ENCODE data around the gene RPS27A. TPM values are rescaled to one million over a fixed set of nuclear protein-coding genes. Genes with fewer than 3 reads are reported as not detected.
"Not testable (repeated sequence)": the region's sequence is repeated elsewhere in the genome, so short reads cannot be mapped to it uniquely, and the experiment has no call there.

RPS27A gene
- total RNA-seq, 2 donors from 2014 or later, result 665 to 1,633 TPM

DNA sequence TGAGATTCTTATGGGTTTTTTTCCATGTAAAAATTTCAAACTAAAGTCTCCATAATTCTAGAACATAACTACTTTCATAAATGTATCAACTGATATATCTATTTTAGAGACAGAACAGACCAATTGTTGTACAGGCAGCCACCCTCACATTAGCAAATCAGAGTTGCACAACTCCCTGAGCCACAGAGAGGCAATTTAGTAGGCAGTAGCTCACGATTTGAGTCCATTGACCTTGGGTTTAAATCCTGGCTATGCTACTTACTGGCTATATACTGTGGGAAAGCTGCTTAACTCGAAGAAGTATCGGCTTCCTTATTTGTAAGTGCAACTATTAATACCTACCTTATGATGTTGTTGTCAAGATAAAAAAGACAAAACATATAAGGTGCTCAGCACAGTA, 20.3 kb downstream of the RPS27A start:
- Histone ChIP-seq H3K4me1 (replicated peaks) (no peaks in the 10 kb centered on the region), H3K36me3 (peaks cover 0 to 3% of the 10 kb centered on the region in 2 donors), H3K27me3 (replicated peaks; ENCODE audit: insufficient read depth) (no peaks in the 10 kb centered on the region), H3K4me3 (no peak overlapping the region), H3K27ac (no peak overlapping the region), H3K9me3 (no peaks in the 10 kb centered on the region)
- WGBS, result 96% methylated on average over 3 of the region's 3 CpGs
- intact Hi-C loops (cut with DNase I), result no loop called here
- DNase-seq (ENCODE audit: low spot score), result no peak
- TF ChIP-seq POLR2AphosphoS5 (IDR thresholded peaks at IDR 0.05) (no peak), POLR2A (IDR thresholded peaks at IDR 0.05) (no peak)
- TF ChIP-seq, protein P1, sequence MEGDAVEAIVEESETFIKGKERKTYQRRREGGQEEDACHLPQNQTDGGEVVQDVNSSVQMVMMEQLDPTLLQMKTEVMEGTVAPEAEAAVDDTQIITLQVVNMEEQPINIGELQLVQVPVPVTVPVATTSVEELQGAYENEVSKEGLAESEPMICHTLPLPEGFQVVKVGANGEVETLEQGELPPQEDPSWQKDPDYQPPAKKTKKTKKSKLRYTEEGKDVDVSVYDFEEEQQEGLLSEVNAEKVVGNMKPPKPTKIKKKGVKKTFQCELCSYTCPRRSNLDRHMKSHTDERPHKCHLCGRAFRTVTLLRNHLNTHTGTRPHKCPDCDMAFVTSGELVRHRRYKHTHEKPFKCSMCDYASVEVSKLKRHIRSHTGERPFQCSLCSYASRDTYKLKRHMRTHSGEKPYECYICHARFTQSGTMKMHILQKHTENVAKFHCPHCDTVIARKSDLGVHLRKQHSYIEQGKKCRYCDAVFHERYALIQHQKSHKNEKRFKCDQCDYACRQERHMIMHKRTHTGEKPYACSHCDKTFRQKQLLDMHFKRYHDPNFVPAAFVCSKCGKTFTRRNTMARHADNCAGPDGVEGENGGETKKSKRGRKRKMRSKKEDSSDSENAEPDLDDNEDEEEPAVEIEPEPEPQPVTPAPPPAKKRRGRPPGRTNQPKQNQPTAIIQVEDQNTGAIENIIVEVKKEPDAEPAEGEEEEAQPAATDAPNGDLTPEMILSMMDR (IDR thresholded peaks at IDR 0.05), result no peak

DNA sequence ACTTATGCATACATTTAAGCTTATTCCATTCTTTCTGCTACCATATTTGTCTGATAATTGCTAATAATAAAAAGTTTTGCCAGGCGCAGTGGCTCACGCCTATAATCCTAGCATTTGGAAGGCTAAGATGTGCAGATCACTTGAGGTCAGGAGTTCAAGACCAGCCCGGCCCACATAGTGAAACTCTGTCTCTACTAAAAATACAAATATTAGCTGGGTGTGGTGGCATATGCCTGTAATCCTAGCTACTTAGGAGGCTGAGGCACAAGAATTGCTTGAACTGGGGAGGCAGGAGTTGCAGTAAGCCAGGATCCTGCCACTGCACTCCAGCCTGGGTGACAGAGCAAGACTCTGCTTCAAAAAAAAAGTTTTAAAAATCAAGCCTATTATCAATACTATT, 27.1 kb downstream of the RPS27A start:
- intact Hi-C loops (cut with DNase I); H3K4me3 ChIP-seq; H3K27ac ChIP-seq; H3K36me3 ChIP-seq; H3K4me1 ChIP-seq (replicated peaks); DNase-seq (ENCODE audit: low spot score); H3K9me3 ChIP-seq; H3K27me3 ChIP-seq (replicated peaks; ENCODE audit: insufficient read depth): not testable (repeated sequence)
- WGBS, result 88% methylated on average over 3 of the region's 3 CpGs

DNA sequence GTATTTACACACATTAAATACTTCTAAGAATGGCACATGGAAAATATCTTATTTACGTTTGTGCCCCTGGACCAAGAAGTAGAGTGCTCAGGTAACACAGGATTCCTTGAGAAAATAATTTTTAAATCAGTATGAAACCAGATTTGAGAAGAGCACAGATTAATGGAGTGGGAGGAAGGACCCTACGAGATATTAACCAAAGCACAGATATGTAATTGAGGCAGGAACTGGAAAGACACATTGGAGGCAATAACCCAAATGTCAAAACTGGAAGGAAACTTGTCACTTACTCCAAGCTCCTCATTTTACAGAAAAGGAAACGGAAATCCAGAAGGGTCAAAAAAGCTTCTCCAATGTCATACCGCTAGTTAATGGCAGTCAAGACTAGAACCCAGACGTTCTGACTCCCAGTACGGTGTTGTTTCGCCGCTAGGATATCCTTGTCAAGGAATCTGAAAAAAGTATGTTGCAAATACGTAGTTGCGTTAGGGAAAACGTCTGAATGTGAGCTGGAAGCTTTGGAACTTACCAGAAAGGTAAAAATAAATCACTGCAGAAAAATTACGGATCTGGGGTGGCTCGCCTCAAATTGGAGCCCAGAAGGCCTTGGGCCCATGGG, 35.9 kb downstream of the RPS27A start:
- no peak for DNase-seq (ENCODE audit: low spot score)
- H3K27ac ChIP-seq, result peak overlapping the region; percentile 79 to 81
- H3K4me1 ChIP-seq (replicated peaks), result no peaks in the 10 kb centered on the region
- H3K9me3 ChIP-seq, result no peaks in the 10 kb centered on the region
- peak overlapping the region; percentile 47 to 49 for H3K4me3 ChIP-seq
- no peaks in the 10 kb centered on the region for H3K36me3 ChIP-seq
- intact Hi-C loops (cut with DNase I), result loop anchor here (5.0 kb wide), 1 partner anchor 36 kb away; the partner anchor contains the start of genes CLHC1 and RPS27A
- TF ChIP-seq POLR2AphosphoS5 (IDR thresholded peaks at IDR 0.05), result no peak
- TF ChIP-seq POLR2A (IDR thresholded peaks at IDR 0.05), result no peak
- TF ChIP-seq, protein P1 (IDR thresholded peaks at IDR 0.05), result no peak
- no peaks in the 10 kb centered on the region for H3K27me3 ChIP-seq (replicated peaks; ENCODE audit: insufficient read depth)
- 13% methylated on average over 13 of the region's 13 CpGs for WGBS

DNA sequence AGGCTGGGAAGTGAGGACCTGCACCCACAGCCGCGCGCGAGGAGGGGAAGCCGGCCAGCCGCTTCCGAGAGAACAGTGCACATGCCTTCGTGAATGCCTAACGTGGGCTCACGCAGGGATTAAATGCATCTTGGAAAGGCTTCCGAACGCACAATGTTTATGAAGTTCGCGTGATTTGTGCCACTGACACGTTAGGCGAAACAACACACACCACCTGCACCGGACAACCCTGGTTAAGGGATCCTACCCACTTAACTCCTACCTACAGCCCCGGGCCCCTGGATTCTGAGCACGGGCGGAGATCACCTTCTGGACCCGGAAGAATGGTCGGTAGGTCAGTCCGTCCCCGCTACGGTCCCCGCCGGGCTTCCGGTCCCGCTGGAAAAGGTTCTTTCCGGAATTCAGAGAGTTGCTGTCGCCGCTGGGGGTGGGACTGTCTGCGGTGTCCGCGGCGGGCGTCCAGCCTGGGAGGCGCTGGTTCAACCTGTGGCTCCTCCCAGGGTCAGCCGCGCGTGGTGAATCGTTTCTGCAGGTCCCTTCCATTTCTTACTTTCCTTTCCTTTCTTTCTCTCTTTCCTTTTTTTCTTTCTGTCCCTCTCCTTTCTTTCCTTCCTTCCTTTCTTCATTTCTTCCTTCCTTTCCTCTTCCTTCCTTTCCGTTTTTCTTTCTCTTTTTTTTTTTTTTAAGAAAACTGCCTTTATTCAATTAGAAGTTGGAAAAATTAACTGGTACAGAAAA, 36.6 kb downstream of the RPS27A start, which contains the start of gene MTIF2:
TSS of gene MTIF2 (minus strand) at position 325 of the 738 bp plus-strand sequence. CDS start 5,373 bp downstream, outside the sequence.
- TF ChIP-seq, protein P1 (IDR thresholded peaks at IDR 0.05), result peak in 3 of 4 experiments; percentile 7 to 48 (median 24)
- TF ChIP-seq POLR2AphosphoS5 (IDR thresholded peaks at IDR 0.05) (peak; percentile 93), POLR2A (IDR thresholded peaks at IDR 0.05) (peak; percentile 41)
- intact Hi-C loops (cut with DNase I), result loop anchor here (5.0 kb wide), 1 partner anchor 37 kb away; the partner anchor contains the start of genes CLHC1 and RPS27A

DNA sequence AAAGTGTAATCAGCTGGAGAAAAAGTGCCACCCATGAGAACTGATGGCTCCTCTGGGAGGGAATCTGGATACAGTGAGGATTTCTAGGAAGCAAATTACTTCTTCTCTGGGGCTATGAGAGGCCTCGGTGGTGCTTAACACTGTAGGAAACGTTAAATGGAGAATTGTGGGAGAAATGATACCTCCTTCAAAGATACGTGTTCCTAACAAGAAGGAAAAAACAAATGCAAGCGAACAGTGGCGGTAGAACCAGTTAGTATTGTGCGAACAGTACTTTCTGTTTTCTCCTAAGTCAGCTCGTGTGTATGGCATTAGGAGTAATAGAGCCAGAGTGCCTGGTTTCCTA, 37.1 kb downstream of the RPS27A start:
- DNase-seq (ENCODE audit: low spot score), result no peak
- TF ChIP-seq POLR2A (IDR thresholded peaks at IDR 0.05) (no peak), POLR2AphosphoS5 (IDR thresholded peaks at IDR 0.05) (no peak)
- TF ChIP-seq, protein P1 (IDR thresholded peaks at IDR 0.05), result no peak
- Histone ChIP-seq H3K9me3 (no peaks in the 10 kb centered on the region), H3K4me3 (peak overlapping the region; percentile 47 to 49), H3K27me3 (replicated peaks; ENCODE audit: insufficient read depth) (no peaks in the 10 kb centered on the region), H3K4me1 (replicated peaks) (no peaks in the 10 kb centered on the region), H3K27ac (peak overlapping the region; percentile 79 to 81), H3K36me3 (no peaks in the 10 kb centered on the region)
- intact Hi-C loops (cut with DNase I), result loop anchor here (5.0 kb wide), 1 partner anchor 37 kb away; the partner anchor contains the start of genes CLHC1 and RPS27A
- 36% methylated on average over 7 of the region's 7 CpGs for WGBS

More for the DNA sequence above, 36.6 kb downstream of the RPS27A start, which contains the start of gene MTIF2:
- peak within 1 kb of the TSS; percentile 79 to 81 for H3K27ac ChIP-seq
- H3K4me1 ChIP-seq (replicated peaks), result no peaks in the 10 kb centered on the region
- DNase-seq (ENCODE audit: low spot score), result peak; percentile 94
- H3K27me3 ChIP-seq (replicated peaks; ENCODE audit: insufficient read depth), result no peaks in the 10 kb centered on the region
- WGBS, result under 1% methylated on average over 43 of the region's 43 CpGs
- H3K36me3 ChIP-seq, result no peaks in the 10 kb centered on the region
- peak within 1 kb of the TSS; percentile 47 to 49 for H3K4me3 ChIP-seq
- no peaks in the 10 kb centered on the region for H3K9me3 ChIP-seq

DNA sequence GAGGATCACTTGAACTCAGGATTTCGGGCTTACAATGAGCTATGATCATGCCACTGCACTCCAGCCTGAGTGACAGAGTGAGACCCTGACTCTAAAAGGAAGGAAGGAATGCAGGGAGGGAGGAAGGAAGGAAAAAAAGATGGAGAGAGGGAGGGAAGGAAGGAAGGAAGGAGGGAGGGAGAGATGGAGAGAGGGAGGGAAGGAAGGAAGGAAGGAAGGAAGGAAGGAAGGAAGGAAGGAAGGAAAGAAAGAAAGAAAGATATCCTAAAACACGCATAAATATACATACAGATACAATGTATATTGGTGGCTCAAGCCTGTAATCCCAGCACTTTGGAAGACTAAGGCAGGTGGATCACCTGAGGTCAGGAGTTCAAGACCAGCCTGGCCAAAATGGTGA, 41.9 kb downstream of the RPS27A start:
- H3K9me3 ChIP-seq; H3K27ac ChIP-seq; H3K36me3 ChIP-seq; DNase-seq (ENCODE audit: low spot score); H3K4me3 ChIP-seq; intact Hi-C loops (cut with DNase I); H3K27me3 ChIP-seq (replicated peaks; ENCODE audit: insufficient read depth); H3K4me1 ChIP-seq (replicated peaks): not testable (repeated sequence)
- WGBS, result 87% methylated on average over 2 of the region's 2 CpGs

Data from prostate gland (tissue), 2 donors.